Activated gamma-delta T cell treated with Interleukin-2 at 50 U/mL for 16 hours (primary cell): ENCODE results near the gene DHX30.
"Not testable (repeated sequence)": the region's sequence is repeated elsewhere in the genome, so short reads cannot be mapped to it uniquely, and the experiment has no call there.

Source experiments
- DNase-seq: peaks from one replicate; pipeline ENCODE4 v3.0.0-alpha.2; 2020

Gene DHX30

GRCh38 chr3:47802734-47803479, at the start of gene DHX30:
DHX30 (plus strand) TSS chr3:47803138; CDS start chr3:47810684, 7,546 bp downstream.
- DNase-seq = peak; percentile 78

- no peak for DNase-seq
Measured at GRCh38 chr3:47758261-47759025, 44.5 kb upstream of the DHX30 start.

- DNase-seq = not testable (repeated sequence)
Measured at GRCh38 chr3:47760207-47760606, 42.7 kb upstream of the DHX30 start.

GRCh38 chr3:47761046-47761445, 41.9 kb upstream of the DHX30 start:
- no peak for DNase-seq

- DNase-seq = no peak
Measured at GRCh38 chr3:47762233-47762632, 40.7 kb upstream of the DHX30 start.

- no peak for DNase-seq
Measured at GRCh38 chr3:47766186-47766585, 36.8 kb upstream of the DHX30 start.

- DNase-seq = no peak
Measured at GRCh38 chr3:47772047-47772446, 30.9 kb upstream of the DHX30 start.

GRCh38 chr3:47772788-47773187, 30.1 kb upstream of the DHX30 start:
- no peak for DNase-seq

- no peak for DNase-seq
Measured at GRCh38 chr3:47778746-47779145, 24.2 kb upstream of the DHX30 start.

GRCh38 chr3:47780741-47781684, 21.9 kb upstream of the DHX30 start:
- peak; percentile 48 for DNase-seq

GRCh38 chr3:47781685-47782445, 21.1 kb upstream of the DHX30 start, which contains the start of gene SMARCC1:
SMARCC1 (minus strand) TSS chr3:47781893; CDS start chr3:47781797, 96 bp downstream.
- DNase-seq = peak; percentile 97

- DNase-seq = no peak
Measured at GRCh38 chr3:47782446-47783308, 20.3 kb upstream of the DHX30 start.

- no peak for DNase-seq
Measured at GRCh38 chr3:47783673-47784072, 19.3 kb upstream of the DHX30 start.

GRCh38 chr3:47791193-47791855, 11.6 kb upstream of the DHX30 start:
- no peak for DNase-seq

GRCh38 chr3:47792699-47793098, 10.2 kb upstream of the DHX30 start:
- DNase-seq = no peak

- no peak for DNase-seq
Measured at GRCh38 chr3:47794544-47794943, 8.4 kb upstream of the DHX30 start.

- no peak for DNase-seq
Measured at GRCh38 chr3:47799733-47800132, 3.2 kb upstream of the DHX30 start.

- DNase-seq = peak; percentile 21
Measured at GRCh38 chr3:47803480-47804025, 615 bp downstream of the DHX30 start.

- DNase-seq = no peak
Measured at GRCh38 chr3:47804577-47804976, 1.6 kb downstream of the DHX30 start.

GRCh38 chr3:47813551-47814177, 10.7 kb downstream of the DHX30 start:
- no peak for DNase-seq
